Measurements from ENCODE around the gene ROPN1.
A peak's percentile ranks its signal among the peaks of the same experiment; 100 is the strongest.
"Not testable (repeated sequence)": the region's sequence is repeated elsewhere in the genome, so short reads cannot be mapped to it uniquely, and the experiment has no call there.

ROPN1 gene

GRCh38 chr3:123991730-123992588 lies at the start of gene ROPN1:
Gene ROPN1 (minus strand): TSS chr3:123992124. CDS start chr3:123980481, 11,643 bp downstream.
- not testable (repeated sequence) for DNase-seq (ENCODE audit: low read depth)

- DNase-seq (ENCODE audit: low read depth): no peak
Measured at GRCh38 chr3:124041553-124041952, 49.6 kb upstream of the ROPN1 start.

GRCh38 chr3:124037326-124037725 lies 45.4 kb upstream of the ROPN1 start:
- DNase-seq (ENCODE audit: low read depth): no peak

- not testable (repeated sequence) for DNase-seq (ENCODE audit: low read depth)
Measured at GRCh38 chr3:124036214-124036613, 44.3 kb upstream of the ROPN1 start.

- no peak for DNase-seq (ENCODE audit: low read depth)
Measured at GRCh38 chr3:124035463-124036121, 43.7 kb upstream of the ROPN1 start.

- DNase-seq (ENCODE audit: low read depth): no peak
Measured at GRCh38 chr3:124034844-124035152, 42.9 kb upstream of the ROPN1 start.

- no peak for DNase-seq (ENCODE audit: low read depth)
Measured at GRCh38 chr3:124034016-124034843, 42.3 kb upstream of the ROPN1 start.

GRCh38 chr3:124033360-124034015 lies 41.6 kb upstream of the ROPN1 start, which contains the start of gene KALRN:
Gene KALRN (plus strand): TSS chr3:124033369.
- DNase-seq (ENCODE audit: low read depth): no peak

GRCh38 chr3:124032881-124033359 lies 41.0 kb upstream of the ROPN1 start:
- DNase-seq (ENCODE audit: low read depth): peak; percentile 11

GRCh38 chr3:124032311-124032880 lies 40.5 kb upstream of the ROPN1 start:
- DNase-seq (ENCODE audit: low read depth): no peak

- DNase-seq (ENCODE audit: low read depth): no peak
Measured at GRCh38 chr3:124026516-124026915, 34.6 kb upstream of the ROPN1 start.

- DNase-seq (ENCODE audit: low read depth): not testable (repeated sequence)
Measured at GRCh38 chr3:124023531-124023930, 31.6 kb upstream of the ROPN1 start.

- DNase-seq (ENCODE audit: low read depth): no peak
Measured at GRCh38 chr3:124019291-124019690, 27.4 kb upstream of the ROPN1 start.

- not testable (repeated sequence) for DNase-seq (ENCODE audit: low read depth)
Measured at GRCh38 chr3:124017502-124017901, 25.6 kb upstream of the ROPN1 start.

- DNase-seq (ENCODE audit: low read depth): not testable (repeated sequence)
Measured at GRCh38 chr3:124016483-124016882, 24.6 kb upstream of the ROPN1 start.

GRCh38 chr3:124014366-124014942 lies 22.5 kb upstream of the ROPN1 start:
- no peak for DNase-seq (ENCODE audit: low read depth)

- DNase-seq (ENCODE audit: low read depth): not testable (repeated sequence)
Measured at GRCh38 chr3:124008321-124008720, 16.4 kb upstream of the ROPN1 start.

GRCh38 chr3:124007186-124007585 lies 15.3 kb upstream of the ROPN1 start:
- no peak for DNase-seq (ENCODE audit: low read depth)

GRCh38 chr3:124002405-124003079 lies 10.6 kb upstream of the ROPN1 start:
- DNase-seq (ENCODE audit: low read depth): not testable (repeated sequence)

GRCh38 chr3:124001366-124001765 lies 9.4 kb upstream of the ROPN1 start:
- DNase-seq (ENCODE audit: low read depth): not testable (repeated sequence)

Measured in stimulated activated CD8-positive, alpha-beta memory T cell treated with anti-CD3 and anti-CD28 coated beads, Interleukin-12 subunit alpha, Interleukin-12 subunit beta, amount 100 ng/mL, for 1 hour (primary cell).